HL-60/S4 (cell line): ENCODE data around the gene SAMD4A.

Experiments used
- in situ Hi-C: fragments of 300-500 bp; cut with MboI; formaldehyde crosslinking; loops from 2 replicates; pipeline ENCODE4 v1.14.3; 2022; ENCODE audit warnings: low sequenced_read_pairs

Gene SAMD4A

DNA sequence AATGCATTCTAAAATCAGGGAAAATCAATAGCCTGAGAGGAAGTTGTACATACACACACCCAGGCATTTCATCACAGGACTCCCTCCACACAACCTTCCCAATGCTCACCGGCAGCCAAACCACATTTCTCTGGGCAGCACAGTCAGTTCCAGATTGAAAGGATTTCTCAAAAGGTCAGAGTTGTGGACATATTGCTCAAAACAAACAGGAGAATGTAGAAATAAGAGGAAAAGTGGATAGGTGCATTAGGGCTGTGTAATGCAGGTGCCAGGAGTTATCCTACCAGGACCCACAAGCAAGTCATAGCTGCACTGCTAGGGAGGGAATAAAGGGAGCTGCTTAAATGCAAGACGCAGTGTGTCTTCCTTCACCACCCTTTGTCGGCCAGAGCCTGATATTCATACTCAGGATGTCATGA is 272.8 kb downstream of the SAMD4A start:
- in situ Hi-C loops = no loop called here

DNA sequence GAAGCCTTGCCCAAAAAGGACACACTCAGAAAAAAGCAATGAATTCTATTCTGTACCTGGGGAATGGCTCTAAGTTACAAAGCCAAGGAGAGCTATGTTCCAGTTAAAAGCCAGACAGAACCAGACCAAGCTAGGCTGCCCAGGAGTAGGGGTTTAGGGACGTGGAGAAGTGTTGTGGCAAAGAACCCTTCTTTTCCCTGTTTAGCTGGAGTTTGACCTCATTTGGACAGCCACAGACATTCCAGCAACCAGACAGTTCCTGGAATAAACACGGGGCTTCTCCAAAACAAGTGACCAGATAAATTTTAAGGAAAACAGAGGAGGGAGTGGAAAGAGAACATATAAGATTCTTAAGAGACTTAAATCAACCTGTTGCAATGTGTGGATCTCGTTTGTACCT is 273.4 kb downstream of the SAMD4A start:
- in situ Hi-C loops = no loop called here

DNA sequence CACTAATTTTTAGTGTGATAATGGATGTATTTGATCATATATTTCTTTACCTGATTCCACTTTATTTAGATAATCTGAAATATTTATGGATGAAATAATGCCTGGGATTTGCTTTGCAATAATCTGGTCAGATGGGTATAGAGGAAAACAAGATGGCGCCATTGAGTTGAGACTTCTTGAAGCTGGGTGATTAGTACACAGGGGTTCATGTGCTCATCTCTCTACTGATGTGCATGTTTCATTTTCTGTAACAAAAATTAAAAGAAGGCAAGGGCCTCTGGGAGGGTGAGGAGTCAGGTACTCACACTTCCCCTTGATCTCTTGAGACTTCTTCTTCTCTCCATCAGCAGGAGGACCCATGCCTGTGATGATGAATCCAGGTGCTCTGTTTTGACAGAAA is 273.9 kb downstream of the SAMD4A start:
- in situ Hi-C loops = no loop called here
